SJCRH30 (cell line): ENCODE results near the gene FNDC11. TPM values are rescaled to one million over a fixed set of nuclear protein-coding genes. Genes with fewer than 3 reads are reported as not detected.

ENCODE experiments used
- DNase-seq, 2 experiments: peaks; one replicate each; pipeline ENCODE4 v3.0.0-alpha.2; 2015 to 2020
- H3K27ac ChIP-seq: fragments of 250-450 bp; sonication (Bioruptor Pico); 2 replicates; pipeline ENCODE4 v1.5.1; 2020; ENCODE audit warnings: mild to moderate bottlenecking, moderate library complexity
- H3K27me3 ChIP-seq: fragments of 250-450 bp; sonication (Bioruptor Pico); 2 replicates; pipeline ENCODE4 v1.5.1; 2020; ENCODE audit warnings: mild to moderate bottlenecking, moderate library complexity
- H3K36me3 ChIP-seq: fragments of 250-450 bp; sonication (Bioruptor Pico); 2 replicates; pipeline ENCODE4 v1.5.1; 2020; ENCODE audit warnings: mild to moderate bottlenecking, moderate library complexity
- H3K4me1 ChIP-seq: fragments of 250-450 bp; sonication (Bioruptor Pico); 2 replicates; pipeline ENCODE4 v1.5.1; 2020; ENCODE audit warnings: mild to moderate bottlenecking, moderate library complexity
- H3K4me3 ChIP-seq: fragments of 250-450 bp; sonication (Bioruptor Pico); 2 replicates; pipeline ENCODE4 v1.5.1; 2020; ENCODE audit warnings: mild to moderate bottlenecking, moderate library complexity
- H3K9me3 ChIP-seq: fragments of 250-450 bp; sonication (Bioruptor Pico); replicated peaks from 2 replicates; pipeline ENCODE4 v1.5.1; 2020; ENCODE audit warnings: mild to moderate bottlenecking, moderate library complexity
- total RNA-seq: library from RNA; depleted of rRNA; stranded (reverse); fragments of >200 nt; shearing (Covaris generic); gene quantifications from 2 replicates; pipeline ENCODE4 v1.2.3, GENCODE V29; 2014

The FNDC11 gene
- total RNA-seq, 1 experiment from 2014 or later, result 0.02 TPM

- Histone ChIP-seq H3K36me3 (no peaks in the 10 kb centered on the region), H3K4me3 (no peak overlapping the region), H3K27ac (no peak overlapping the region)
These were observed 7.1 kb downstream of the FNDC11 start for GRCh38 chr20:63560856-63561609.

GRCh38 chr20:63561624-63562396 lies 7.9 kb downstream of the FNDC11 start:
- no peaks in the 10 kb centered on the region for H3K4me1 ChIP-seq
- no peaks in the 10 kb centered on the region for H3K27me3 ChIP-seq
- no peaks in the 10 kb centered on the region for H3K36me3 ChIP-seq
- no peak overlapping the region for H3K4me3 ChIP-seq
- no peaks in the 10 kb centered on the region for H3K9me3 ChIP-seq
- no peak for DNase-seq
- no peak overlapping the region for H3K27ac ChIP-seq

More at GRCh38 chr20:63560856-63561609, 7.1 kb downstream of the FNDC11 start:
- DNase-seq, result no peak
- Histone ChIP-seq H3K4me1 (no peaks in the 10 kb centered on the region), H3K27me3 (no peaks in the 10 kb centered on the region), H3K9me3 (no peaks in the 10 kb centered on the region)

GRCh38 chr20:63562461-63563224 lies 8.7 kb downstream of the FNDC11 start:
- H3K36me3 ChIP-seq, result no peaks in the 10 kb centered on the region
- H3K27ac ChIP-seq, result no peak overlapping the region
- no peak overlapping the region for H3K4me3 ChIP-seq

GRCh38 chr20:63563225-63563935 lies 9.4 kb downstream of the FNDC11 start:
- Histone ChIP-seq H3K4me3 (no peak overlapping the region), H3K4me1 (no peaks in the 10 kb centered on the region), H3K36me3 (no peaks in the 10 kb centered on the region), H3K27me3 (no peaks in the 10 kb centered on the region), H3K9me3 (no peaks in the 10 kb centered on the region), H3K27ac (no peak overlapping the region)
- no peak for DNase-seq

More at GRCh38 chr20:63562461-63563224, 8.7 kb downstream of the FNDC11 start:
- Histone ChIP-seq H3K9me3 (no peaks in the 10 kb centered on the region), H3K4me1 (no peaks in the 10 kb centered on the region), H3K27me3 (no peaks in the 10 kb centered on the region)
- DNase-seq, result no peak

GRCh38 chr20:63564036-63564810 lies 10.3 kb downstream of the FNDC11 start:
- no peaks in the 10 kb centered on the region for H3K36me3 ChIP-seq
- no peak for DNase-seq
- H3K9me3 ChIP-seq, result no peaks in the 10 kb centered on the region
- no peak overlapping the region for H3K27ac ChIP-seq
- no peaks in the 10 kb centered on the region for H3K27me3 ChIP-seq
- H3K4me1 ChIP-seq, result no peaks in the 10 kb centered on the region; the same call in 1 of the 2 replicates
- no peak overlapping the region for H3K4me3 ChIP-seq

- H3K27me3 ChIP-seq, result no peaks in the 10 kb centered on the region
- H3K9me3 ChIP-seq, result no peaks in the 10 kb centered on the region
- H3K36me3 ChIP-seq, result no peaks in the 10 kb centered on the region
- no peak for DNase-seq
- no peak overlapping the region for H3K27ac ChIP-seq
- H3K4me3 ChIP-seq, result no peak overlapping the region
- H3K4me1 ChIP-seq, result no peaks in the 10 kb centered on the region; the same call in 1 of the 2 replicates
These were observed 11.2 kb downstream of the FNDC11 start for GRCh38 chr20:63565021-63565698.

GRCh38 chr20:63565699-63566335 lies 11.9 kb downstream of the FNDC11 start:
- Histone ChIP-seq H3K36me3 (no peaks in the 10 kb centered on the region), H3K4me3 (no peak overlapping the region), H3K27ac (no peak overlapping the region), H3K9me3 (no peaks in the 10 kb centered on the region), H3K27me3 (no peaks in the 10 kb centered on the region), H3K4me1 (no peaks in the 10 kb centered on the region; the same call in 1 of the 2 replicates)
- DNase-seq, result no peak

GRCh38 chr20:63566395-63567135 lies 12.6 kb downstream of the FNDC11 start:
- H3K4me1 ChIP-seq, result no peaks in the 10 kb centered on the region; the same call in 1 of the 2 replicates
- no peak overlapping the region for H3K4me3 ChIP-seq
- no peaks in the 10 kb centered on the region for H3K36me3 ChIP-seq
- no peaks in the 10 kb centered on the region for H3K9me3 ChIP-seq
- no peaks in the 10 kb centered on the region for H3K27me3 ChIP-seq
- no peak overlapping the region for H3K27ac ChIP-seq
- DNase-seq, result no peak

GRCh38 chr20:63567136-63567385 lies 13.1 kb downstream of the FNDC11 start:
- no peak for DNase-seq
- no peaks in the 10 kb centered on the region for H3K27me3 ChIP-seq
- H3K4me1 ChIP-seq, result no peaks in the 10 kb centered on the region; the same call in 1 of the 2 replicates
- no peaks in the 10 kb centered on the region for H3K36me3 ChIP-seq
- no peaks in the 10 kb centered on the region for H3K9me3 ChIP-seq
- H3K4me3 ChIP-seq, result no peak overlapping the region
- H3K27ac ChIP-seq, result no peak overlapping the region

- H3K27me3 ChIP-seq, result no peaks in the 10 kb centered on the region
- no peak overlapping the region for H3K4me3 ChIP-seq
- no peaks in the 10 kb centered on the region for H3K36me3 ChIP-seq
- DNase-seq, result no peak
- H3K9me3 ChIP-seq, result no peaks in the 10 kb centered on the region
- H3K4me1 ChIP-seq, result no peaks in the 10 kb centered on the region; the same call in 1 of the 2 replicates
- no peak overlapping the region for H3K27ac ChIP-seq
These were observed 13.6 kb downstream of the FNDC11 start for GRCh38 chr20:63567386-63568169.

- no peaks in the 10 kb centered on the region for H3K9me3 ChIP-seq
- H3K4me3 ChIP-seq, result no peak overlapping the region
- peaks cover 6% of the 10 kb centered on the region; the same call in 1 of the 2 replicates for H3K27me3 ChIP-seq
- H3K36me3 ChIP-seq, result no peaks in the 10 kb centered on the region
- no peaks in the 10 kb centered on the region; the same call in 1 of the 2 replicates for H3K4me1 ChIP-seq
- no peak for DNase-seq
- no peak overlapping the region for H3K27ac ChIP-seq
These were observed 14.4 kb downstream of the FNDC11 start for GRCh38 chr20:63568170-63568981.
